ENCODE data around the gene MAN2C1.

- TF ChIP-seq CTCF (IDR thresholded peaks at IDR 0.05 in 8 of 11, conservative IDR thresholded peaks at IDR 0.05 in 3 of 11) (no peak), POLR2A (IDR thresholded peaks at IDR 0.05) (no peak)
These were observed 11.9 kb downstream of the MAN2C1 start for GRCh38 chr15:75356517-75356916.

Measured in spleen (tissue), 7 donors.